HCT116 (cell line): ENCODE data around the gene ATXN1.

ENCODE experiments used
- CBX3 ChIP-seq: IDR thresholded peaks from 2 replicates; pipeline ENCODE4 v1.6.1; 2012; ENCODE audit warnings: low read depth
- EGR1 ChIP-seq: IDR thresholded peaks from 2 replicates; pipeline ENCODE4 v1.6.1; 2012; ENCODE audit warnings: low read depth
- EZH2 ChIP-seq: fragments of 200-600 bp; sonication (generic); IDR thresholded peaks from 2 replicates; pipeline ENCODE4 v1.6.1; 2017; ENCODE audit warnings: antibody characterized with exemption, mixed run types
- EZH2phosphoT487 ChIP-seq: fragments of 200-600 bp; IDR thresholded peaks from 2 replicates; pipeline ENCODE4 v1.6.1; 2018; ENCODE audit warnings: antibody characterized with exemption, borderline replicate concordance
- POLR2A ChIP-seq: IDR thresholded peaks from 2 replicates; pipeline ENCODE4 v1.7.0; 2011; ENCODE audit warnings: borderline replicate concordance; ENCODE audit not compliant: insufficient read depth, insufficient read length; ENCODE audit errors: extremely low read depth
- SP1 ChIP-seq: IDR thresholded peaks from 2 replicates; pipeline ENCODE4 v1.6.1; 2012; ENCODE audit warnings: low read depth
- ZNF274 ChIP-seq: fragments of 200-500 bp; sonication (Bioruptor generic); IDR thresholded peaks from 2 replicates; pipeline ENCODE4 v1.6.1; 2014; ENCODE audit warnings: mild to moderate bottlenecking, low read depth, low read length, inconsistent platforms
- TF ChIP-seq, protein P1 (sequence below), 3 experiments: fragments of 200-600 bp in 1 of 3; sonication (generic) in 1 of 3; IDR thresholded peaks in 2 of 3; conservative IDR thresholded peaks in 1 of 3; 2 replicates each; pipeline ENCODE4 v1.5.1; 2012 to 2017; ENCODE audit warnings: low read depth in 2 of 3, low read length in 2 of 3, antibody characterized with exemption in 1 of 3, borderline replicate concordance in 1 of 3, control low read depth in 1 of 3, mild to moderate bottlenecking in 1 of 3, mixed read lengths in 1 of 3, mixed run types in 1 of 3, moderate library complexity in 1 of 3; ENCODE audit not compliant: insufficient read depth in 1 of 3
- TF ChIP-seq, protein P2 (sequence below): IDR thresholded peaks from 2 replicates; pipeline ENCODE4 v1.6.1; 2011; ENCODE audit warnings: mild to moderate bottlenecking, low read length, moderate library complexity; ENCODE audit not compliant: insufficient replicate concordance; ENCODE audit errors: extremely low read depth
- TF ChIP-seq, protein P3 (sequence below): IDR thresholded peaks from 2 replicates; pipeline ENCODE4 v1.6.1; 2012; ENCODE audit warnings: low read depth

DNA sequence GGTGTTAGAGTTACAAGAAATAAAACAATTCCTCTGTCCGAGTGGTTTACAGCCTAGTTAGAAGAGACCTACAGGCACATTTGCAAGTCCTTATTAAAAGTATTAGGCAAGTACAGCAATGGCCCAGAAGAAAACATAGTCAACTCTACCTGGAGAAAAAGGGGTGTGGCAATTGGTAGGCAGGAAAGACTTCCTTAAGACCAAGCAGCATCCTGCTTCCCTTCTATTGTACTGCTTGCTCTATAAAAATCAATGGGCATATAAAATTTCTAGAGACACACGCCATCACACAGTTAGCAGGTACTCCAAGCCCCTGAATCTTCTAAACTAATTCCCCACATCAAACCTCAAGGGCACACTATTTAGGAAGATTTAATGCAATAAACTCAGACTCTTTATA, 185.6 kb downstream of the ATXN1 start:
- TF ChIP-seq POLR2A: no peak
- TF ChIP-seq, protein P1, sequence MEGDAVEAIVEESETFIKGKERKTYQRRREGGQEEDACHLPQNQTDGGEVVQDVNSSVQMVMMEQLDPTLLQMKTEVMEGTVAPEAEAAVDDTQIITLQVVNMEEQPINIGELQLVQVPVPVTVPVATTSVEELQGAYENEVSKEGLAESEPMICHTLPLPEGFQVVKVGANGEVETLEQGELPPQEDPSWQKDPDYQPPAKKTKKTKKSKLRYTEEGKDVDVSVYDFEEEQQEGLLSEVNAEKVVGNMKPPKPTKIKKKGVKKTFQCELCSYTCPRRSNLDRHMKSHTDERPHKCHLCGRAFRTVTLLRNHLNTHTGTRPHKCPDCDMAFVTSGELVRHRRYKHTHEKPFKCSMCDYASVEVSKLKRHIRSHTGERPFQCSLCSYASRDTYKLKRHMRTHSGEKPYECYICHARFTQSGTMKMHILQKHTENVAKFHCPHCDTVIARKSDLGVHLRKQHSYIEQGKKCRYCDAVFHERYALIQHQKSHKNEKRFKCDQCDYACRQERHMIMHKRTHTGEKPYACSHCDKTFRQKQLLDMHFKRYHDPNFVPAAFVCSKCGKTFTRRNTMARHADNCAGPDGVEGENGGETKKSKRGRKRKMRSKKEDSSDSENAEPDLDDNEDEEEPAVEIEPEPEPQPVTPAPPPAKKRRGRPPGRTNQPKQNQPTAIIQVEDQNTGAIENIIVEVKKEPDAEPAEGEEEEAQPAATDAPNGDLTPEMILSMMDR (IDR thresholded peaks at IDR 0.05 in 2 of 3, conservative IDR thresholded peaks at IDR 0.05 in 1 of 3; ENCODE audit: borderline replicate concordance in 1 of 3, insufficient read depth in 1 of 3, low read depth in 2 of 3, low read length in 2 of 3): no peak
- TF ChIP-seq CBX3: no peak
- TF ChIP-seq ZNF274: no peak
- TF ChIP-seq EZH2: no peak
- TF ChIP-seq, protein P2, sequence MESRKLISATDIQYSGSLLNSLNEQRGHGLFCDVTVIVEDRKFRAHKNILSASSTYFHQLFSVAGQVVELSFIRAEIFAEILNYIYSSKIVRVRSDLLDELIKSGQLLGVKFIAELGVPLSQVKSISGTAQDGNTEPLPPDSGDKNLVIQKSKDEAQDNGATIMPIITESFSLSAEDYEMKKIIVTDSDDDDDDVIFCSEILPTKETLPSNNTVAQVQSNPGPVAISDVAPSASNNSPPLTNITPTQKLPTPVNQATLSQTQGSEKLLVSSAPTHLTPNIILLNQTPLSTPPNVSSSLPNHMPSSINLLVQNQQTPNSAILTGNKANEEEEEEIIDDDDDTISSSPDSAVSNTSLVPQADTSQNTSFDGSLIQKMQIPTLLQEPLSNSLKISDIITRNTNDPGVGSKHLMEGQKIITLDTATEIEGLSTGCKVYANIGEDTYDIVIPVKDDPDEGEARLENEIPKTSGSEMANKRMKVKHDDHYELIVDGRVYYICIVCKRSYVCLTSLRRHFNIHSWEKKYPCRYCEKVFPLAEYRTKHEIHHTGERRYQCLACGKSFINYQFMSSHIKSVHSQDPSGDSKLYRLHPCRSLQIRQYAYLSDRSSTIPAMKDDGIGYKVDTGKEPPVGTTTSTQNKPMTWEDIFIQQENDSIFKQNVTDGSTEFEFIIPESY: no peak
- TF ChIP-seq, protein P3, sequence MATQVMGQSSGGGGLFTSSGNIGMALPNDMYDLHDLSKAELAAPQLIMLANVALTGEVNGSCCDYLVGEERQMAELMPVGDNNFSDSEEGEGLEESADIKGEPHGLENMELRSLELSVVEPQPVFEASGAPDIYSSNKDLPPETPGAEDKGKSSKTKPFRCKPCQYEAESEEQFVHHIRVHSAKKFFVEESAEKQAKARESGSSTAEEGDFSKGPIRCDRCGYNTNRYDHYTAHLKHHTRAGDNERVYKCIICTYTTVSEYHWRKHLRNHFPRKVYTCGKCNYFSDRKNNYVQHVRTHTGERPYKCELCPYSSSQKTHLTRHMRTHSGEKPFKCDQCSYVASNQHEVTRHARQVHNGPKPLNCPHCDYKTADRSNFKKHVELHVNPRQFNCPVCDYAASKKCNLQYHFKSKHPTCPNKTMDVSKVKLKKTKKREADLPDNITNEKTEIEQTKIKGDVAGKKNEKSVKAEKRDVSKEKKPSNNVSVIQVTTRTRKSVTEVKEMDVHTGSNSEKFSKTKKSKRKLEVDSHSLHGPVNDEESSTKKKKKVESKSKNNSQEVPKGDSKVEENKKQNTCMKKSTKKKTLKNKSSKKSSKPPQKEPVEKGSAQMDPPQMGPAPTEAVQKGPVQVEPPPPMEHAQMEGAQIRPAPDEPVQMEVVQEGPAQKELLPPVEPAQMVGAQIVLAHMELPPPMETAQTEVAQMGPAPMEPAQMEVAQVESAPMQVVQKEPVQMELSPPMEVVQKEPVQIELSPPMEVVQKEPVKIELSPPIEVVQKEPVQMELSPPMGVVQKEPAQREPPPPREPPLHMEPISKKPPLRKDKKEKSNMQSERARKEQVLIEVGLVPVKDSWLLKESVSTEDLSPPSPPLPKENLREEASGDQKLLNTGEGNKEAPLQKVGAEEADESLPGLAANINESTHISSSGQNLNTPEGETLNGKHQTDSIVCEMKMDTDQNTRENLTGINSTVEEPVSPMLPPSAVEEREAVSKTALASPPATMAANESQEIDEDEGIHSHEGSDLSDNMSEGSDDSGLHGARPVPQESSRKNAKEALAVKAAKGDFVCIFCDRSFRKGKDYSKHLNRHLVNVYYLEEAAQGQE: no peak
- TF ChIP-seq EGR1: no peak
- no peak for TF ChIP-seq EZH2phosphoT487
- TF ChIP-seq SP1: no peak
